Measurements from ENCODE around the gene OTUD7B.

- TF ChIP-seq POLR2A (IDR thresholded peaks at IDR 0.05), result peak; percentile 74 to 75
- TF ChIP-seq CTCF (IDR thresholded peaks at IDR 0.05), result no peak
These were observed at the start of gene OTUD7B for GRCh38 chr1:150010393-150011115.

Data from sigmoid colon (tissue), 3 donors.